ENCODE measurements around the gene NPEPL1.

Gene NPEPL1

DNA sequence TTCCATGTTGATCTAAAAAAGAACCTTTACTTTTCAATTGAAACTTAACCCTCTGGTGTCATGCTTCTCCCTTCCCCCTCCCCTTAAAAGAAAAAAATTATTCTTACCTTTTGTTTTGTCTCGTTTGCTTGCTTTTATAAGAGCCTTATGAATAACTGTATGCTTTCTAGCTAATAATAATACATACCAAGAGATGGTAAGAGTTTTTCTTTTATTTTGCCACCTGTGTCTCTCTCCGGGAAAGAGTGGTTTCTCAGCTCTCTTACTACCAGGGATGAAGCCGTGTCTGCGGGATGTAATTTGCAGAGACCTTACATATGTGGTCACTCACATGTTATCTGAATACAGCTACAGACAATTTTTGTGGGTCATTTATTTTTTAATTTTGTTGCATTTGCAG, 33.8 kb upstream of the NPEPL1 start:
- DNase-seq, result no peak

DNA sequence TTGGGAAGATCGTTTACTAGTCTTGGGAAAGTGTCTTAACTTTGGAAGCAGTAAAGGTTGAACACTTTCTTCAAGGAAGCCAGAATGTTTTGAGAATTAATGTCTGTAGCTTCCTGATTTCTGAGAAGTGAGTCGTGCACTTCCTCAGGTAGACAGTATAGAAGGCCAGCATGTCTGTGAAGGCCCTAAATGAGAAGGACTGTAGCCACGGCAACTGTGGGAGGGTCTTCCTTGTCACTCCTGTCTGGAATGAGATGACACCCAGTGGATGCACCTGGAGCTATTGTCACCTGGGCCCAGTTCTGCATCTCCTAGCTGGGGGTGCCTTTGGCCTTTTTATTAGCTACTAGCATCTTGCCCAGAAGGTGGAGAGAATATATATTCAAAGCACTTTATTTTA, 32.8 kb upstream of the NPEPL1 start:
- peak; percentile 34 for DNase-seq

DNA sequence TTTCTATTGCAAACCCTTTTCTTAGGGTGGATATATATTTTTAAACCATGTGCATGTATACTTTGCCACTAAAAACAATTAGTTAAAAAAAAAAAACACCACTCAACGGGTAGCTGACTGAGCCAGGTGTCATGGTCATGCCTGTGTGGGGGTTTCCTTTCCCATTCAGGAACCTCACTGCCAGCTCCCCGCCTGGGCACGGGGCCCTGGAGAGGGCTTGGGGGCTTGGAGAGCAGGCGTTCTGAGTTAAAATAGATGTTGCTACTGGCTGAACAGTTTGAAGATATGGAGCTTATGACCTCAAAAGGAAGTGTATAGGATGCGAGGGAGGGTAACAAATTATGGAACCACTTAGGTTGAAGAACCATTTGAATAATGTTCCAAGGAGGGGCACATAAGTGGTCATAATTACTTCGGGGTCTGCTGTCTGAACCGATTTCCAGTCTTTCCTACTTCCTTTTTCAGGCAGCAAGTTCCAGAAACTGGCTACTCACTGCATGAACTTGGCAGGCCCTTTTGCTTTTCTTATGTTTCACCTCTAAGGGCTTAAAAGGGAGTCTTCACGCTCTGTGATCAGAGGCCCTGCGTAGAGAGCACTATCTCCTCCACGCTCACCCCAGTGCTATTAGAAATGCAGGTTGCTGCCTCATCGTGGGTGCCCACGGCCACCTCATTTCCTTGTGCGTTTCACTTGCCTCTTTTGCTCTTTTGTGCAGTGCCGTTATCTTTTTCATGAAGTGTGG, 31.6 kb upstream of the NPEPL1 start:
- DNase-seq, result peak; percentile 74

- peak; percentile 32 for DNase-seq
Observed at GRCh38 chr20:58661598-58662473, 30.8 kb upstream of the NPEPL1 start.

GRCh38 chr20:58664331-58664730, 28.3 kb upstream of the NPEPL1 start:
- DNase-seq, result no peak

DNA sequence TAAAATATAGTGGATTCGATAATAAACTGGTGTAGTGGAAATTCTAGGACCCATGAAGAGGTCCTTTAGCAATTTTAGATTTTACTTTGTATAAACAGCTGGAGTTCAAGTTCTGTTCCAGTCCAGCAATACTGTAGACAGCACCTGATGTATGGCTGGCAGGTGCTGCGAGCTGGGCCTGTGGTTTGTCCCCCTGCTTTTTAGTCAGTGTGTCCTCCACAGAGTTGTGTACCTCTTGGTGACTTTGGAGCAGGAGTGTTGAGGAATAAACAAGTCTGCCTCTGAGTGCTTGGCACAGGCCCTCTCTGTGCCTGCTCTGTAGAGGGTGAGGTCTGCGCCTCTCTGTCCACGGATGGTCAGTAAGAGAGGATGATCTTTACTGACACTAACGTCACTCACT, 27.7 kb upstream of the NPEPL1 start:
- no peak for DNase-seq

DNA sequence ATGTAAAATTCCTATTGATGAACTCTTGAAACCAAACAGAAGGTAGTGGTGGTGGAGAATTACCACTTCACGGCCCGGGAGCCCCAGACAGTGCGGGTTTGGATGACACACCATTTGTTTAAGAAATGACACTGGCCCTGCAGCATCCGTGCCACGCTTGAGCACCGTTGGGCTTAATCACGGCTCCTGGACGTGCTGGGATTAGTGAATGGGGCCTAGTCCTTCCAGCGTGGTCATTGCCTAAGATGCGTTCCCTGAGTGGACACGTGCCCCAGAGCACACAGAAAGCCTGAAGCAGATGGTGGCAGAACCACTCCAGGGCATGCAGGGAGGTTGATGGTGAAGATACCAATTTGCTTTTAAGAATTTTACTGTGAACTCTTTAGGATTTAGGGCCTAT, 27.0 kb upstream of the NPEPL1 start:
- no peak for DNase-seq

- no peak for DNase-seq
Observed at GRCh38 chr20:58666702-58667101, 25.9 kb upstream of the NPEPL1 start.

DNA sequence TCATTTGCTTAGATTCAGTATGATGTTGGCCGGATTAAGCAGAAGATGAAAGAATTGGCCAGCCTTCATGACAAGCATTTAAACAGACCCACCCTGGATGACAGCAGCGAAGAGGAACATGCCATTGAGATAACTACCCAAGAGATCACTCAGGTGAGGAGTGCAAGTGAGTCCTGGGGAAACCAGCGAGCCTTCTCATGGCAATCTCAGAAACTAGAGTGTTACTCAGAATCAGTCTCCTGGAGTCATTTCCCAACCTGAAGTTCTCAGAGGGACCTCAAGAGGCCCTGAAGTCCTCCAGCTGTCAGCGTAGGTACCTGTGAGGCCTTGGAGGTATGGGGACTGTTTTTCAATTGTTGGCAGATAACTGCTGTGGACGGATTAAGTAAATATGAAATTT, 24.6 kb upstream of the NPEPL1 start:
- DNase-seq, result no peak

- no peak for DNase-seq
Observed at GRCh38 chr20:58668901-58669286, 23.7 kb upstream of the NPEPL1 start.

DNA sequence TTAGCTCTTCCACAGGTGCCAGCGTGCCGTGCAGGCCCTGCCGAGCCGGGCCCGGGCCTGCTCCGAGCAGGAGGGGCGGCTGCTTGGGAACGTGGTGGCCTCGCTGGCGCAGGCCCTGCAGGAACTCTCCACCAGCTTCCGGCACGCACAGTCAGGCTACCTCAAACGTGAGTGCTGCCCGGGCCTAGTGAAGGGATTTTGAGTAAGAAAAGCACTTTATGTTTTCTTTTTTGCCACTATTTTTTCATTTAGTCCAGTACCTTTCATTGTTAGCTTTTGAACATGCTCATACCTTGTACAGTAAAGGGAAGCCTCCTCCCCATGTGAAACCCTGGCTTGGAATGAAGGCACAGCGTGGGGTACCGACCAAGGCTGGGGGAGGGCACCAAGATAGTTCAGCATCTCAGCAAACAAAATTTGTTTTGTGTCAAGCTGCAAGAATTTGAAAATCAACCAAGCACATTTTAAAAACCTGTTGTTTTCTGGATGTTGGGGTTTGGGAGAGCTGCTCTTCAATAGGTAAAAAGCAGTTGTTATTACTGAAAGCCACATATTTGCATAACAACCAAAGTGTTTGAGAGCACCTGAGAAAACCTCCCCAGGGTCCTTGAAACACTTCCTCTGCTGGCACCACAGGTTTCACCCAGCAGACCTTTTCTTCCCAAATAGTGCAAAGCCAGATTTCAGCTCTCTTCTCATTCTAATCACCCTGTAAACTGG, 23.2 kb upstream of the NPEPL1 start:
- DNase-seq, result no peak

- no peak for DNase-seq
Observed at GRCh38 chr20:58670102-58670501, 22.5 kb upstream of the NPEPL1 start.

DNA sequence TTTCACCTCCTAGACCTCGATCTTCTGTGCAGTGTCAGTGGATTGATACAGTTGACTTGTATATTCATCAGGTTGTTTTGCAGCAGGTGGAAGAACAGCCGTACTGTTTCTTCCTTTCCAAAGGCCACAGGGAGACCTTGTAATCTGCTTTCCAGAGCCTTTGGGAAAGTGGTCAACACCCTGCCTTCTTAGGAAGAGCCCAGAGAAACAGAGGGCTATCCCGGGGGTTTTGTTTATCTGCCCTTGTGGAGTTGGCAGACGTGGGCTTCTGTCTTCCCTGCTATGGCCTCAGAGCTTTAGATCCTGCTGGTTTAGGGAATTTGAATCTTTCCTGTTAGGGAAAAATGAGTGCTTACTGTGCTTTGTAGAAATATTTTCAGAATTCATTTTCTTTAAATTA, 21.9 kb upstream of the NPEPL1 start:
- DNase-seq, result no peak

- no peak for DNase-seq
Observed at GRCh38 chr20:58673119-58673518, 19.5 kb upstream of the NPEPL1 start.

- no peak for DNase-seq
Observed at GRCh38 chr20:58675146-58675584, 17.4 kb upstream of the NPEPL1 start.

GRCh38 chr20:58675641-58676040, 17.0 kb upstream of the NPEPL1 start:
- DNase-seq, result no peak

DNA sequence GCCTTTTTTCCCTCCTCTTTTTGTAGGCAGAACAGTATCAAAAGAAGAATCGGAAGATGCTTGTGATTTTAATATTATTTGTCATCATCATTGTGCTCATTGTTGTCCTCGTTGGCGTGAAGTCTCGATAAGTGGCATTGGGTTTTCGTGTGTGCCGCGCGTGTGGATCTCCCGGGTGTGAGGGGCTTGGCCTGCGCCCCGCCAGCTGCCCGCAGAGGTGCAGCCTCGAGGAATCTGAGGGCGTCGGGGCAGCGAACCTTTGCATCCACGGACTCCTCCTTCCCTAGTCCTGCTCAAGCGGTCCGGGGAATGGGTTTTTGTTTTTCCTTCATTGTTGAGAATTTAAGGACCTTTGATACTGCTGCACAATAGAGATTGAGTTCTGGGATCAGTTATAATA, 16.4 kb upstream of the NPEPL1 start:
- DNase-seq, result no peak

DNA sequence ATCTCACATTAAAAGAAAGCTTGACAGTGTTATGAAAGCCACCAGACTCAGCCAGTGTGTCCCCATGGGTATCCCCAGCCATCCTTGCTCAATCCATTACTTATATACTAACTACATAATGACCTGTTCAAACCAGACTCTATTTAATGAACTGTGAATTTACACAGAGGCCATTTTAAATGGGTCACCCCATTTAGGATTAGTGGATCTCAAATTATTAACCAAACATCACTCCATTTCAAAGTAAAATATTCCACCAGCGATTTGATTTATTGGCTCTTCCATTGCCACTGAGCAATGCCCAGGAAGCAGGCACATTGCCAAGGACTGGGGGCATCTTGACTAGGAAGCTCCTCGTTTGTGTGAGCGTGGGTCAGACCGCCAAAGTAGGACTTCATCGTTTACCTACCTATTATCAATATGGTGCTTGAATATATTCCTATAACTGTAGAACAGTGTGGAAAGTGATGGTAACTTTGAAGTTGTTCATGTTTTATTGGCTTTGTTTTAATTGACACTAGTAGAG, 15.5 kb upstream of the NPEPL1 start:
- no peak for DNase-seq

- DNase-seq, result no peak
Observed at GRCh38 chr20:58677808-58678207, 14.8 kb upstream of the NPEPL1 start.

GRCh38 chr20:58678806-58679205, 13.8 kb upstream of the NPEPL1 start:
- no peak for DNase-seq

DNA sequence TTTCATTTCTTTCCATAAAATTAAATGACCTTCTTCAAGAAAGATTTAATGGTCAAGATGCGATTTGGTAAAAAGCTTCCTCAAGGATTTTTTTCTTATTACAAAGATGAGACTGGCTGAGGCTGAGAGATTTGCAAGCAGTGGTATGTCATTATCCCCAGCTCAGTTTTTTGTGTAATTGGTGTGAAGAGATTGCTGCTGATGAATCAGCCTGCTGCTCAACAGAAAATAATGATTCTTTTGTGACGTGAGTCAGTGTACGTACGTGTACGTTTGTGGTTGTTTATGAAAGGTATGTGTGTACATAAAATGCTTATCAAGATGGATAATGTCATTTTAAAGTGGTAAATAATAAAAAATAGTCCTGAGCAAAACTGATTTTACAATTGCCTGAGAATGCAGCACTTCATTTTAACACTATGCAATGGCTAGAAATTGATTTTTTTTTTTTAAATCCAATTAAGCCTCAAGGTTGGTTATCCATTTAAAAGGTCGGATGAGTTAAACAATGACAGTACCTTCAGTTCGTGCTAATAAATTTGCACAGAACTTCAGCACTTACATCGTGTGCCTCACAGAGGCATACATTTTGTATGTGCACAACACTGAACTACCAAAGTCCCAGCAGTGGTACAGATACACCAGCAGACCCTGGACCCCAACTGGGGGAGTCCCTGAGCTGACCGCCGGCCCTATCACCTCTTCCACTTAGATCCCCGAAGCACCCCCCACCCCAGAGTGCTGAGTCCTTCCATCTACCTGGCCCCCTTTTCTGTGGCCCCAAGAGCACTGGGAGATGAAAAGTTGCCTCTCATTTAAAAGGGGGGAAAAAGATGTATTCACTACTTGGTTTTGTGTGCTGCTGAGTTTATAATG, 9.7 kb upstream of the NPEPL1 start:
- DNase-seq, result no peak

DNA sequence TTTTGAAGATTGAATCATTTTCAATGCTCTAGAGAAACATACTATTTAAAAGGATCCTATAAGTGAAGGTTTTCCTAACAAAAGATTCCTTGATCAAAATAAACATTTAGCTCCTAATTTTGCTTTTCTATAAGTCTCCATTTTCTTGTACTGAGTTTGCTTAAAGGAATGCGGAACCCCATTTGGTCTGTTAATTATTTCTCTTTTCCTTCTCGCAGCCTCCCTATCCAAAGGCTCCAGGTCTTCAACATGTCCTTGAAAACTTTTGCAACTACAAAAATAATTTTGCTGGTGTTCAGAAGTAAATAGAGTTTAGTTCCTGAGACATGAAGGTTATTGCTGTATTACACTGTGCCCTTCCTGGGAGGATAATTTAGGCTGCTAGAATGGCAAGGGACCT, 8.3 kb upstream of the NPEPL1 start:
- DNase-seq, result no peak

Measured in CD4-positive, alpha-beta T cell treated with Interleukin-17A for 4 hours (primary cell).